PFSK-1 (cell line): Measurements from ENCODE around the gene ARHGAP42.

Experiments used
- FOXP2 ChIP-seq: optimal IDR thresholded peaks from 2 replicates; pipeline ENCODE3; 2011; ENCODE audit warnings: borderline replicate concordance, control low read depth, inconsistent platforms; ENCODE audit not compliant: insufficient read depth; ENCODE audit errors: extremely low read length, extremely low read depth
- POLR2AphosphoS5 ChIP-seq: IDR thresholded peaks from 2 replicates; pipeline ENCODE4 v1.6.1; 2012; ENCODE audit warnings: low read depth, mild to moderate bottlenecking, control low read depth, low read length, moderate library complexity
- REST ChIP-seq, 2 experiments: IDR thresholded peaks; 2 replicates each; pipeline versions ENCODE4 v1.6.1 to v1.8.0; 2011 to 2012; ENCODE audit warnings: low read depth in 2 of 2, low read length in 2 of 2, control low read depth in 1 of 2, inconsistent platforms in 1 of 2, mild to moderate bottlenecking in 1 of 2, moderate library complexity in 1 of 2; ENCODE audit not compliant: insufficient read depth in 1 of 2
- SIN3A ChIP-seq: IDR thresholded peaks from 2 replicates; pipeline ENCODE4 v1.6.1; 2012; ENCODE audit warnings: mild to moderate bottlenecking, low read length, moderate library complexity, borderline replicate concordance; ENCODE audit not compliant: insufficient read depth
- TAF1 ChIP-seq: IDR thresholded peaks from 2 replicates; pipeline ENCODE4 v1.6.1; 2012; ENCODE audit warnings: low read length, control low read depth, borderline replicate concordance; ENCODE audit not compliant: insufficient read depth

ARHGAP42 gene

GRCh38 chr11:100887659-100888058 lies 200.6 kb downstream of the ARHGAP42 start:
- TF ChIP-seq SIN3A, result no peak
- no peak for TF ChIP-seq FOXP2
- no peak for TF ChIP-seq REST (IDR thresholded peaks at IDR 0.05; ENCODE audit: insufficient read depth in 1 of 2, low read depth in 2 of 2, low read length in 2 of 2)
- TF ChIP-seq TAF1, result no peak
- no peak for TF ChIP-seq POLR2AphosphoS5

GRCh38 chr11:100888836-100889235 lies 201.7 kb downstream of the ARHGAP42 start:
- TF ChIP-seq REST (IDR thresholded peaks at IDR 0.05; ENCODE audit: insufficient read depth in 1 of 2, low read depth in 2 of 2, low read length in 2 of 2) (no peak), FOXP2 (no peak), TAF1 (no peak), POLR2AphosphoS5 (no peak), SIN3A (no peak)

GRCh38 chr11:100889758-100890157 lies 202.7 kb downstream of the ARHGAP42 start:
- no peak for TF ChIP-seq SIN3A

GRCh38 chr11:100890789-100891188 lies 203.7 kb downstream of the ARHGAP42 start:
- TF ChIP-seq SIN3A, result no peak
- TF ChIP-seq POLR2AphosphoS5, result no peak
- TF ChIP-seq REST (IDR thresholded peaks at IDR 0.05; ENCODE audit: insufficient read depth in 1 of 2, low read depth in 2 of 2, low read length in 2 of 2), result no peak
- no peak for TF ChIP-seq FOXP2
- TF ChIP-seq TAF1, result no peak

- TF ChIP-seq FOXP2 (no peak), POLR2AphosphoS5 (no peak), SIN3A (no peak), TAF1 (no peak), REST (IDR thresholded peaks at IDR 0.05; ENCODE audit: insufficient read depth in 1 of 2, low read depth in 2 of 2, low read length in 2 of 2) (no peak)
These were observed 205.8 kb downstream of the ARHGAP42 start for GRCh38 chr11:100892886-100893285.
